ENCODE measurements around the gene SLC4A1AP. TPM values are rescaled to one million over a fixed set of nuclear protein-coding genes. Genes with fewer than 3 reads are reported as not detected.

The SLC4A1AP gene
- total RNA-seq, 2 donors from 2014 or later = 18.0 to 18.2 TPM

DNA sequence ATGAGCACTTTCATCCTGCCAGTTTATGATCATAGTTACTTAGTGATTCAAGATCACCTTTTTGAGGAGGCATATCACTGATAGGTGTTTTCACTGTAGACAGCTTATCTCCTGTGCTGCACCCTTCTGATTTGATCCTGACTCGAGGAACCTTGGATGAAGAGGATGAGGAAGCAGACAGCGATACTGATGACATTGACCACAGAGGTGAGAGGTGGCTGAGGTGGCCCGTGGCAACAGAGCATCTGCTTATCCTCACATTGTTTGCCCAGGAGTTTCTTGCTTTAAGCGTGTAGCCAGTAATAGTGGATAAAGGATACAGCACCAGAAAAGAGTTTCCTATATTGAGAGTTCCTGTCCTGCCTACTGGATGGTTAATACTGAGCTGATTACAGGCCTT, 16.0 kb upstream of the SLC4A1AP start:
- peaks cover 67% of the 10 kb centered on the region for H3K36me3 ChIP-seq
- no peaks in the 10 kb centered on the region for H3K4me1 ChIP-seq
- no peaks in the 10 kb centered on the region for H3K27me3 ChIP-seq
- no peak overlapping the region for H3K27ac ChIP-seq
- no peak overlapping the region for H3K4me3 ChIP-seq
- TF ChIP-seq, protein P1, sequence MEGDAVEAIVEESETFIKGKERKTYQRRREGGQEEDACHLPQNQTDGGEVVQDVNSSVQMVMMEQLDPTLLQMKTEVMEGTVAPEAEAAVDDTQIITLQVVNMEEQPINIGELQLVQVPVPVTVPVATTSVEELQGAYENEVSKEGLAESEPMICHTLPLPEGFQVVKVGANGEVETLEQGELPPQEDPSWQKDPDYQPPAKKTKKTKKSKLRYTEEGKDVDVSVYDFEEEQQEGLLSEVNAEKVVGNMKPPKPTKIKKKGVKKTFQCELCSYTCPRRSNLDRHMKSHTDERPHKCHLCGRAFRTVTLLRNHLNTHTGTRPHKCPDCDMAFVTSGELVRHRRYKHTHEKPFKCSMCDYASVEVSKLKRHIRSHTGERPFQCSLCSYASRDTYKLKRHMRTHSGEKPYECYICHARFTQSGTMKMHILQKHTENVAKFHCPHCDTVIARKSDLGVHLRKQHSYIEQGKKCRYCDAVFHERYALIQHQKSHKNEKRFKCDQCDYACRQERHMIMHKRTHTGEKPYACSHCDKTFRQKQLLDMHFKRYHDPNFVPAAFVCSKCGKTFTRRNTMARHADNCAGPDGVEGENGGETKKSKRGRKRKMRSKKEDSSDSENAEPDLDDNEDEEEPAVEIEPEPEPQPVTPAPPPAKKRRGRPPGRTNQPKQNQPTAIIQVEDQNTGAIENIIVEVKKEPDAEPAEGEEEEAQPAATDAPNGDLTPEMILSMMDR (IDR thresholded peaks at IDR 0.05) = no peak
- no peak for DNase-seq (ENCODE audit: low spot score)
- no peaks in the 10 kb centered on the region for H3K9me3 ChIP-seq

DNA sequence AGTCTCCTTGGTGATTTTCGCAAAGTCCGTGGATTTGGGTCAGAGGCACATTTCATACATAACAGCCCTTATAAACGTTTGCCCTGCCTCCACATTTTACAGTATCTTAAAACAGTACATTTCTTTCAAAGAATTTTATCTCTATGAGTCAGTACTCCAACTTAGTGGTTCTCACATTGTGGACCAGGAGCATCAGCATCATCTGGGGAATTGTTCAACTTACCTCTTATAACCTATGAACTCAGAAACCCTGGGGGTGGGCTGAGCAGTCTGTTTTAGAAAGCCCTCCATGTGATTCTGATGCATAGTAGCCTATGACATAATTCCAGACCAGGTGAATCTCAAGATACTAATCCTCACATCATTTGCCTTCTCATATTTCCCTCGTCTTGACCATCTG, 12.6 kb upstream of the SLC4A1AP start:
- peaks cover 84% of the 10 kb centered on the region for H3K36me3 ChIP-seq
- DNase-seq (ENCODE audit: low spot score) = no peak
- H3K9me3 ChIP-seq = no peaks in the 10 kb centered on the region
- H3K27ac ChIP-seq = no peak overlapping the region
- H3K4me1 ChIP-seq = no peaks in the 10 kb centered on the region
- no peaks in the 10 kb centered on the region for H3K27me3 ChIP-seq
- TF ChIP-seq, protein P1 (IDR thresholded peaks at IDR 0.05) = no peak
- no peak overlapping the region for H3K4me3 ChIP-seq

DNA sequence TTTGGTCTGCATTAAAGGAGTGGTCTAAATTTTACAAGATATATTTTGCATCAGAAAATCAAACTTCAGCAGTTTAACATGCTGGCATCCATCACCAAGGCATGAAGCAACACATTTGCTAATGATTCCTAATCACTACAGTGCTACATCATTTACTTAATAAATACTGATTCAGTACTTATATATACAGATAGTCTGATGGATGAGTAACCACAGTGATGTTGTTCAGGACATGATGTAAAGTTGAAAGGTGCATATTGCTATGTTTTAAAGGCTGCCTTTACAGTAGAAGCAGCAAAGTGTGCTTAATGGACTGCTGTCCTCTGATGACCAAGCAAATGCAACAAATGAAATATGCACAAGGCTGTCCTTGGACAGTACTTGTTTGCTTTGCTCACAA, 11.3 kb upstream of the SLC4A1AP start:
- Histone ChIP-seq H3K27ac (no peak overlapping the region), H3K36me3 (peaks cover 97% of the 10 kb centered on the region), H3K9me3 (no peaks in the 10 kb centered on the region), H3K4me3 (no peak overlapping the region), H3K27me3 (no peaks in the 10 kb centered on the region), H3K4me1 (no peaks in the 10 kb centered on the region)
- TF ChIP-seq, protein P1 (IDR thresholded peaks at IDR 0.05) = no peak
- no peak for DNase-seq (ENCODE audit: low spot score)

DNA sequence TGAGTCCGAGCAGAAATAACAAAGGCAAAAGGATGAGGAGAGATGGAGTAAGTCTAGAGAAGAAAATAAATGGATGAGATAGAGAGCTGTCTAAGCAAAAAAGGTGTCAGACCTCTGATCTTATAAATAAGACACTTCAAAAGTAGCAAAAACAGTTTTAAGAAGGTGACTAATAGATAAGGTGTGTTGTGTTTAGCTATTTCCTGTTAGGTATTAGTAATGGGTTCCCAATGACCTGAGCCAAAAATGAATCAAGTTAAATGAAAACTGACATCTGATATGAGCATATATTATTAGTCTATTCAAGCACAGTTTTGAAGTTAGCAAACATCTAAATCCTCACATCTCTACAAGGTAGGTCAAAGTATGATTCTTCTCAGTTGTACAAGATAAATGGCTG, 10.9 kb upstream of the SLC4A1AP start:
- DNase-seq (ENCODE audit: low spot score) = no peak
- H3K27me3 ChIP-seq = no peaks in the 10 kb centered on the region

DNA sequence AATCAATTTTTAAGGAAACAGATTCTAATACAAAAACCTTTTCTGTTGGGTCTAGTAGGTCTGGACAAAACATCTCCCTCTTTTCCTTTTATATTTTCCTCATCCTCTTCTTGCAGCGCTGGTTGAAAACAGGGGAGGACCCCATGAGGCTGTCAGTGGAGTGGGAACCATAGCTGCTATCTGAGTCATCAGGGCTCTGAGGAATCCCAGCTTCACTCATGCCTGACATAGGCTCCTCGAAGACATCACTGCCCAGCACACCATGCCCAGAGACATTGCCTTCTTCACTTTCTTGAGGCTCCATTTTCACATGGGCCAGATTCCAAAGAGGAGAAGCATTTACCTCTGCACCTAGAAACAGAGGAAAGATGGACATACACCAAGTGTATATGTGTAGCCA, 10.3 kb upstream of the SLC4A1AP start:
- DNase-seq (ENCODE audit: low spot score) = no peak
- Histone ChIP-seq H3K4me3 (no peak overlapping the region), H3K9me3 (no peaks in the 10 kb centered on the region), H3K36me3 (peaks cover 92% of the 10 kb centered on the region), H3K27me3 (no peaks in the 10 kb centered on the region), H3K4me1 (no peaks in the 10 kb centered on the region), H3K27ac (no peak overlapping the region)
- TF ChIP-seq, protein P1 (IDR thresholded peaks at IDR 0.05) = no peak

More for the DNA sequence above, 10.9 kb upstream of the SLC4A1AP start:
- Histone ChIP-seq H3K4me1 (no peaks in the 10 kb centered on the region), H3K36me3 (peaks cover 97% of the 10 kb centered on the region), H3K9me3 (no peaks in the 10 kb centered on the region), H3K4me3 (no peak overlapping the region), H3K27ac (no peak overlapping the region)
- TF ChIP-seq, protein P1 (IDR thresholded peaks at IDR 0.05) = no peak

DNA sequence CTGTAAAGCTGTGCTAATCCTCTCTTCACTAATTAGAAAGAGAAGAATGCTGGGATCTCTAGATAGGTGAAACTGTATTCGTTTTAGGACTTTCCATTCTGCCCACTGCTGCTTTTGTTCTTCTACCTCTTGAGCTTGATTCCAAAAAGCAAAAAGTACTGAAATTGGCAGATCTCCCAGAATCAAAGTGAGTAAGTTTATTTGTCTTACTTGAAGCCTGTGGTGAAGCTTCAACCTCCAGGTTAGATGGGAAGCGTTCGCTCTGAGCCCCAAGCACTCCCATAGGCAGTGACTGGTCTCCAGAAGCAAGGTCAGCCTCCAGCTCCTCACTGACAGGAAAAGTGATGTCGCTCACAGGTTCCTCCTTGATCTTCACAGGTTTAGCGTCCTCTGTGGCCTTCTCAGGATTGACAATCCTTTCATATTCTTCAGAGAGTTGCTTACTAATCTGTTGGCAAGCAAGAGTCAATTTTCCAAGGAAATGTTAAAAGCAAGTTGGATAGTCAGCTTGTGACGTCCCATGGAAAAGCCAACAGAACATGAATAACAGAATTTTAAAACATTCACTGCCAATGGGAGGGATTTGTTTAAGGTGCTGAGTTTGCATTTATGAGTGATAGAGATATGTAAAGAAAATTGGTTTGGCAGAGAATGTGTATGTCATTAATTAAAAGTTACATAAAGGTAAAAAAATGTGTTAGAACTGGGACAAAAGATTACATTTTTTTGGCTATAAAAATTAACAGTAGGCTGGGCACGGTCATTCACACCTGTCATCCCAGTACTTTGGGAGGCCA, 8.3 kb upstream of the SLC4A1AP start:
- peaks cover 0 to 4% of the 10 kb centered on the region in 2 donors for H3K4me1 ChIP-seq
- DNase-seq (ENCODE audit: low spot score) = no peak
- peaks cover 87% of the 10 kb centered on the region for H3K36me3 ChIP-seq
- no peak overlapping the region for H3K4me3 ChIP-seq
- TF ChIP-seq, protein P1 (IDR thresholded peaks at IDR 0.05) = no peak
- no peaks in the 10 kb centered on the region for H3K27me3 ChIP-seq
- H3K9me3 ChIP-seq = no peaks in the 10 kb centered on the region
- H3K27ac ChIP-seq = no peak overlapping the region
